ENCODE data around the gene PITX2.

The PITX2 gene

GRCh38 chr4:110622841-110623717 lies at the start of gene PITX2:
TSS of gene PITX2 (minus strand) at chr4:110623077. CDS start at chr4:110622460, 617 bp downstream.
- DNase-seq (ENCODE audit: low read depth), result peak; percentile 49

GRCh38 chr4:110671679-110672078 lies 48.8 kb upstream of the PITX2 start:
- DNase-seq (ENCODE audit: low read depth), result no peak

GRCh38 chr4:110669663-110670062 lies 46.8 kb upstream of the PITX2 start:
- DNase-seq (ENCODE audit: low read depth), result no peak

- no peak for DNase-seq (ENCODE audit: low read depth)
Measured at GRCh38 chr4:110668463-110669235, 45.8 kb upstream of the PITX2 start.

DNA sequence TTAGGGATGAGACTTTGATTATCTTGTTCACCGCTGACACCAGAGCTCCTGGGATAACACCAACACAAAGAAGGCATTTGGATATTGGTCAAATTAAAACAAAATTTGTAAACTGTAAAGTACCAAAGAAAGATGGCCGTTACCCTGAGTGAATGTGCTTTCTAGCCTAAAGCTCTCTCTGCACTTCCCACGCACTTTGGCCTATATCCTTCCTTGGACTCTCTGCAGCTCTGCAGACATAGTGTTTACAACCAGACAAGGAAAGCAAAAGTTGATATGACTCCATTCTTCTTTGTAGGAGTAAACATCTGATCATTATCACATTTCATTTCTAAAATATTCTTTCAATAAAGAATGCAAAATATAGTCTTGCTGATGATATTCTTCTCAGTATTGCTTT lies 44.8 kb upstream of the PITX2 start:
- DNase-seq (ENCODE audit: low read depth), result no peak

- DNase-seq (ENCODE audit: low read depth), result no peak
Measured at GRCh38 chr4:110666030-110666429, 43.2 kb upstream of the PITX2 start.

GRCh38 chr4:110663738-110664444 lies 41.0 kb upstream of the PITX2 start:
- no peak for DNase-seq (ENCODE audit: low read depth)

DNA sequence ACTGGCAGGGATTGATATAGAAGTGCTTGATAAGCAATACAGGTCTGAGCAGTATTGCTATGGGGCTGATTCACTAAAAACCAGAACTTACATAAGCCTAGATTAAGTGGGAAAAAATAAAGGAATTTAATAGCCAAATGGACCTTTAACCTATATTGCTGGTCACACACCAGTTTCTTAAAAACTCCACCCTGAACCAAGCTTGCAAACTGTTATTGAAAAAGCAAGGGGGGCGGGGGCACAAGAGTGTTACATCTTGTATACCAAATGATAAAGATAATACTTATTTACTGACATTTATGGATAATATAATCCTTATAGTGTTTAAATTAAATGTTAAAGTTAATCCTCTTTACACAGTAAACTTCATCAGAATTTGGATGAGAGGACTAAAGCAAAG lies 40.3 kb upstream of the PITX2 start:
- DNase-seq (ENCODE audit: low read depth), result no peak

DNA sequence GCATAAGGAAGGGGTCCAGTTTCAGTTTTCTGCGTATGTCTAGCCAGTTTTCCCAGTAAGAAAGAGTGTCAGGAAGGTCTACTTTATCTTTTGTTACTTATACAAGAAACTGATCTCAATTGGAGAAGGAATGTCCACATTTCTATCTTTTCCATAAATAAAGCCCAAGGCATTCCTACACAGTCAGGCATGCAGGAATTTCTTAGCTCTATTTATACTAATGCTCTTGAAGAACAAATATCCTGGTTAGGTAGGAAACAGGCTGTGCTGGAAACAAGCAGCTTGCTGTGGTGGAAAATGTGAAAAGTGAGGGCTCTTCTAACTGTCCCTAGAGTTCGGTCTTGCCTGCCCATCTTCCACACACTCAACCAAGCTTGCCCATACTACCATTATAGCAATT lies 37.9 kb upstream of the PITX2 start:
- DNase-seq (ENCODE audit: low read depth), result no peak

GRCh38 chr4:110654254-110654635 lies 31.4 kb upstream of the PITX2 start:
- DNase-seq (ENCODE audit: low read depth), result no peak

- no peak for DNase-seq (ENCODE audit: low read depth)
Measured at GRCh38 chr4:110653321-110654253, 30.7 kb upstream of the PITX2 start.

- DNase-seq (ENCODE audit: low read depth), result no peak
Measured at GRCh38 chr4:110644008-110644407, 21.1 kb upstream of the PITX2 start.

DNA sequence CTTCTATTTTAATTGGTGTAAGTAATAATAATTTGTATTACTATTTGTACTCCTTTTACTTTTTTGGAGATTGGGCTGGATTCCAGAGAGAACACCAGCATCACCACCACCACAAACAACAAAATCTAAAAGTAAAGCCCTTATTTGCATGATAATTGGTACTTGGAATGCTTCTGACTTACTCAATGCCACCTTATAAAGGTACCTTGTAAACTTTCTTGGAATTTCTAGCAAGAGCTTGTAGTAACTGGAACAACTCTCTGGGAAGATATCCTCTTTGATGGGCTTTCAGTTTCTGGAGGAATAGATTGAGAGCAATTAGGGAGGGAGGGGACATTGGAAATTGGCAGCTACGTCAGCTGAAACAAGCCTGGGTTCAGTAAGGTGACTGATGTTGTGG lies 20.2 kb upstream of the PITX2 start:
- DNase-seq (ENCODE audit: low read depth), result no peak

- no peak for DNase-seq (ENCODE audit: low read depth)
Measured at GRCh38 chr4:110641218-110641617, 18.3 kb upstream of the PITX2 start.

DNA sequence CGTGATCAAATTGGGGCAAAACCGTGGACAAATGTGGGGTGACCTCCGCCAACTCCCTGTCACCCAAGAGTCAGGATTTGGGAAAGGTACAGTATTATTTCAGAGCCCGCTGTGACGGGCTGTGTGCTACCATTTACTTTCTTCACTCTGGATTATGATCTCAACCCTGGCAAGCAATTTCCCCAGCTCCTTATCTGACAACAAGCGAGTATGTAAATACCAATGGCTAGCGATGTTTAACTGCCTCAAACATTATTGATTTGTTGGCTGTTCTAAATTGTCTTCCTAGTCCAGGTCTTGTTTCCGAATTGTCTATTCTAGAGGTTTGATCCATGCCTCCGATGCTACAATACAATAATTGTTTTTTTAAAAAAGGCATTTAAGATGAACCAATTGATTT lies 17.7 kb upstream of the PITX2 start:
- DNase-seq (ENCODE audit: low read depth), result no peak

- no peak for DNase-seq (ENCODE audit: low read depth)
Measured at GRCh38 chr4:110639207-110640090, 16.6 kb upstream of the PITX2 start.

DNA sequence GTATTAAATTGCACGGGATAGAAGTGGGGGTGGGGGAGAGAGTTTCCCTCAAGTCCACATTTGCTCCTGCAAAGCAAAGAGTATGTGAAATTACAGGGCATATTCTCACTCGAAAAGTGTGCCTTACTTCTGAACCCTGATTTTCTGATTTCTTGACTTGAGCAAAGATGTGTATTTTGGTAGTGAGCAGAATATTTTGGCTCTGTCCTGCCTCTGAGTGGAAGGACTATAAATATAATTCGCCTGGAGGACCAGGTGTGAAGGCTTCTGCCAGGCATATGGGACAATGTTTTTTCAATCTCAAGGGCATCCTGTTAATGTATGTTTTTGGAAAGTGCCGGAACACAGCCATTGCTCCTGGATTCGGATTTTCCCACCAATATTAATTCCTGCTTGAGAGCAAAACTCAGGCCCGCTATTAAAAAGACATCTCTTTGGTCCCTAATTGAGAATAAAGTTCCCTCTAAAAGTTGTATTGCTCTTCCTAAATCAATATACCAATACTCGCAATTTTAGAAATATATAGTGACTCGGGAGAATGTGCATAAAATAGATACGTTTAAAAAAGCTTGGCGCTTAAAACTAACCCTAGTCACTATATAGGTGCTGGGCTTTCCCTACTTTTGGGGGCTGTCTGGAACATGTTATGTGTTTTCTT lies 15.3 kb upstream of the PITX2 start:
- DNase-seq (ENCODE audit: low read depth), result no peak

GRCh38 chr4:110637408-110638088 lies 14.7 kb upstream of the PITX2 start:
- DNase-seq (ENCODE audit: low read depth), result no peak

- no peak for DNase-seq (ENCODE audit: low read depth)
Measured at GRCh38 chr4:110636680-110637407, 14.0 kb upstream of the PITX2 start.

All from activated T-cell treated with anti-CD3 and anti-CD28 coated beads for 48 hours (primary cell).